ENCODE data around the gene NDUFA1.
"Not testable (repeated sequence)": the region's sequence is repeated elsewhere in the genome, so short reads cannot be mapped to it uniquely, and the experiment has no call there.

Gene NDUFA1

GRCh38 chrX:119895843-119896326, 24.3 kb downstream of the NDUFA1 start, which contains the start of gene AKAP14:
Gene AKAP14 (plus strand): TSS chrX:119895893. CDS start chrX:119903224, 7,331 bp downstream.
- no peak for DNase-seq

GRCh38 chrX:119899125-119899524, 27.5 kb downstream of the NDUFA1 start:
- DNase-seq = no peak

GRCh38 chrX:119900976-119901375, 29.3 kb downstream of the NDUFA1 start:
- no peak for DNase-seq

GRCh38 chrX:119916310-119916709, 44.7 kb downstream of the NDUFA1 start:
- no peak for DNase-seq

- no peak for DNase-seq
These were observed 46.2 kb downstream of the NDUFA1 start for GRCh38 chrX:119917877-119918276.

- no peak for DNase-seq
These were observed 48.4 kb downstream of the NDUFA1 start for GRCh38 chrX:119919835-119920585.

GRCh38 chrX:119922391-119922790, 50.8 kb downstream of the NDUFA1 start:
- DNase-seq = not testable (repeated sequence)

Measured in right kidney (tissue), 1 donor.